ENCODE data around the gene PNMA8B.

PNMA8B gene

DNA sequence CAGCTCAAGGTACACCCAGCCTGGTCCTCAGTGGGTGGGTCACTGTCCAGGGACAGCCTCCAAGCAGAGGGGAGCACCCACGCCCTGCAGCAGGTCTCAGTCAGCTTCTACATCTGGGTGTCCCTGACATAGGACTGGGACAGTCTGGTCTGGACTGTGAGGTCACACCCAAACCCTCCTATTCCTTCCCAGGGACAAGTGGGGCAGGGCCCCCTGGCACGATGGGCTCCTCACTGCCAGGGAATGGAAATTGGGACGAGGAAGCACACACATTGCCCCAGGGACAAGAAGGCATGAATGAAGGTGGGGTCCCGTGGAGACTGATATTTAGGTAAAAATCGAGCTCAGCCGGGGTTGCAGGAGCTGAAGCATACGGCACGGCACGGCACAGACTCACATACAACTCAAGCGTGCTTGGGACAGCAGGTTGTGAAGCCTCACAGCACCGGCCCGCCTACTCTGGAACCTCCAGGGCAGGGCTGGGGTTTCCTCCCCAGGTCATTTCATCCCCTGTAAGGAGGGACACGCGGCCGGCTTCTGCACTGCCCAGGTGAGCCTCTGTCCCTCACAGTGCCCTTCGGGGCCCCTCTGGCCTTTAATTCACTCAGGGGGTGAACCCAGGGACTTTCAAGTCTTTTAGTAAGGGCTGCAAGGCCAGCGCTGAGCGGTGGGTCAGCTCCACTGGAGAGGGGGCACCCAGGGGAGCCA is 3.5 kb downstream of the PNMA8B start:
- TF ChIP-seq, protein P1, sequence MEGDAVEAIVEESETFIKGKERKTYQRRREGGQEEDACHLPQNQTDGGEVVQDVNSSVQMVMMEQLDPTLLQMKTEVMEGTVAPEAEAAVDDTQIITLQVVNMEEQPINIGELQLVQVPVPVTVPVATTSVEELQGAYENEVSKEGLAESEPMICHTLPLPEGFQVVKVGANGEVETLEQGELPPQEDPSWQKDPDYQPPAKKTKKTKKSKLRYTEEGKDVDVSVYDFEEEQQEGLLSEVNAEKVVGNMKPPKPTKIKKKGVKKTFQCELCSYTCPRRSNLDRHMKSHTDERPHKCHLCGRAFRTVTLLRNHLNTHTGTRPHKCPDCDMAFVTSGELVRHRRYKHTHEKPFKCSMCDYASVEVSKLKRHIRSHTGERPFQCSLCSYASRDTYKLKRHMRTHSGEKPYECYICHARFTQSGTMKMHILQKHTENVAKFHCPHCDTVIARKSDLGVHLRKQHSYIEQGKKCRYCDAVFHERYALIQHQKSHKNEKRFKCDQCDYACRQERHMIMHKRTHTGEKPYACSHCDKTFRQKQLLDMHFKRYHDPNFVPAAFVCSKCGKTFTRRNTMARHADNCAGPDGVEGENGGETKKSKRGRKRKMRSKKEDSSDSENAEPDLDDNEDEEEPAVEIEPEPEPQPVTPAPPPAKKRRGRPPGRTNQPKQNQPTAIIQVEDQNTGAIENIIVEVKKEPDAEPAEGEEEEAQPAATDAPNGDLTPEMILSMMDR (IDR thresholded peaks at IDR 0.05; ENCODE audit: insufficient read depth, low read depth, low read length, missing control alignments) = no peak
- no peak overlapping the region for H3K4me3 ChIP-seq (ENCODE audit: low read depth, low read length)
- DNase-seq (ENCODE audit: low read depth) = no peak

DNA sequence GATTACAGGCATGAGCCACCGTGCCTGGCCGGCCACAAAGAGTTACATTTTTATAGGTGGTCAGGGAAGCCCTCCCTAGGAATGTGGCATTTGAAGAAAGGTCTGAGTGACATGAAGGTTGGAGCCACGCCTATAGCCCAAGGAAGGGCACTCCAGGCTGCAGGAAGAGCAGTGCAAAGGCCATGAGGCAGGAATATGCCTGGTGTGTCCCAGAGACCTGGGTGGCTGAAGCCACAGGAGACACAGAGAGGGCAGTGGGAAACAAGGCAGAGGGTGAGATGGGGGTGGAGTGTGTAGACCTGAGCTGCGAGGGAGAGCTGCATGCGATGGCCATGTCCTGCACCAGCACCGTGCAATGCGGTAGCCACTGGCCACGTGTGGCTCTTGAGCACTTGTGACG is 4.9 kb downstream of the PNMA8B start:
- DNase-seq (ENCODE audit: low read depth) = no peak
- TF ChIP-seq, protein P1 (IDR thresholded peaks at IDR 0.05; ENCODE audit: insufficient read depth, low read depth, low read length, missing control alignments) = no peak
- no peak overlapping the region for H3K4me3 ChIP-seq (ENCODE audit: low read depth, low read length)

DNA sequence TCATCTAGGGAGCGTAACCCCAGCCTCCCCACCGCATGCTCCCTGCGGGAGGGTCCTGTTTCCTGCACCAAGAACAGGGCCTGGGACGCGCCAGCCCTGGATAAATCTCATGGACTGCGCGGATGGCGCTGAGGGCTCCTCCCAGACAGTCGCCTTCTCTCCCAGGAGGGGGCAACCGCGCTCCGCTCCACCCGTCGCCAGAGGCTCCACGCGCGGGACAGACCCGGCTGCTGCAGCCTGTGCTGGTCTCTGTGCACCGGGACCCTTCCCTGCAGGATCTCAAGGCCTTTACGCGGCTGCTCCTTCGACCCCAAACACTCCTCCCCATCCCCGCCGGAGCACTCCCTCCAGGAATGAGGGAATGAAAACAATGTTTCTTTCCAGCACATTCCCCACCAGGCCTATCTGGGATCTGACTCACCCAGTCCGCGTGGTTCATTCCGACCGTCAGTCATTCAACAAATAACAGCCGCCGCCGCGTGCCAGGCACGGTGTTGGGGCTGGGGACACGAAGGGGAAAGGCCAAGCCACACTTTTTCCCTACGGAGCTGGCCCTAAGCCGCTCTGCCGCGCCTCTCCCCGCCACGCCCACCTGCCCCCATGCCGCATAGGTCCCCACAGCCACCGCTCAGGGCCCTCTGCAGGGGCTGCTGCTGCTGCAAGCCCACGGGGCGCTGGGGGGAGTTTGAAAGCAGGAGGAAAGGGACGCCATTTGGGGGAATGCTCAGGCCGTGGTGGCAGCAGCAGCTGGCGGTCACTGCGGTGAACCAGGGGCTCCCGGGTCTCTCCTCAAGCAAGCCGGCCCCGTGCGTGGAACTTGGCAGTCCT is 6.0 kb downstream of the PNMA8B start:
- TF ChIP-seq, protein P1 (IDR thresholded peaks at IDR 0.05; ENCODE audit: insufficient read depth, low read depth, low read length, missing control alignments) = no peak
- DNase-seq (ENCODE audit: low read depth) = no peak
- H3K4me3 ChIP-seq (ENCODE audit: low read depth, low read length) = no peak overlapping the region

DNA sequence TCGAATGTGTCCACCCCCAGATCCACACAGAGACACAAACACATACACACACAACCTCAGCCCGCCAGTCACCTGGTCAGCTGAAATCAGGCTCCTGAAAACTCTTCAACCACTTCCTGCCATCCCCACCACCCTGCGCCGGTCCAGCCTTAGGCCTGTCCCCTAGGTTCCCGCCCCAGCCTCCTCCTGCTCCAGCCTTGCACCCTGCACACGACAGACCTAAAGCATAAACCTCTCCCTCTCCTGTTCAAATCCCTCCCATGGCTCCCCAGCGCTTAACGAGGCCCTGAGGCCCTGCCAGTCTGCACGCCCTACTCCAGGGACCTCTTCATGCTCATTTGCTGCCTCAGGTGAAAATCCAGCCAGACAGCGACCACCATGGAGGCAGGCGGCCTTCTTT is 7.1 kb downstream of the PNMA8B start:
- DNase-seq (ENCODE audit: low read depth) = no peak

DNA sequence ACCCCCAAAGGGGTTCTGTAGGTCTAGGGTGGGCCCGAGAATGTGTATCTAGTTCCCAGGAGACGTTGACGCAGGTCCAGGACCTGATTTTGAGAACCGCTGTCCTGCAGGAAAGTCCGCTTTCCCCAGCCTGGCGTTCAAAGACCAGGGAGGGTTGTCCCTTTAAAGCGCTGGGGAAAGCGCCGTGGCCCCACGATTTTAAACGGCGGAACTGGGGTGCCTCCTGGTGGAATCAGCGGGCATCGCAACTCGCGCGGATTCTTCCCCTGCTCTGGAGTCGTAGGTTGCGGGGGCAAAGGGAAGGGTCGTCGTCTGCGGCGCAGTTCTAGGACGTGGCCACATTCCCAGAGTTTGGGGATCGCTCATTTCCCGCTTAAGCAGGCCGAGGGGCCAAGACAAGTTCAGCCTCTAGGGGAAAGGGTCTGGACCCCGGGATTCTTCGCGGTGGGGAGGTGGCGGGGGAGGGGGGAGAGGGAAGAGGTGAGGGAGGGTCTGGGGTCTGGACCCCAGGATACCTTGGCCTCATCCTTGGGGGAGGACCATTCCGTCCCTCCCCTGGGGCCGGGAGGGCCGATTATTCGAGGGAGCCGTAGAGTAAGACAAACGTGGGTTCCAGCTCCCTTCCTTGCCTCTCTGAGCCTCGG is 7.7 kb downstream of the PNMA8B start:
- TF ChIP-seq, protein P1 (IDR thresholded peaks at IDR 0.05; ENCODE audit: insufficient read depth, low read depth, low read length, missing control alignments) = peak; percentile 97
- no peak overlapping the region for H3K4me3 ChIP-seq (ENCODE audit: low read depth, low read length)
- DNase-seq (ENCODE audit: low read depth) = peak; percentile 68

More for the DNA sequence above, 7.1 kb downstream of the PNMA8B start:
- TF ChIP-seq, protein P1 (IDR thresholded peaks at IDR 0.05; ENCODE audit: insufficient read depth, low read depth, low read length, missing control alignments) = no peak
- no peak overlapping the region for H3K4me3 ChIP-seq (ENCODE audit: low read depth, low read length)

DNA sequence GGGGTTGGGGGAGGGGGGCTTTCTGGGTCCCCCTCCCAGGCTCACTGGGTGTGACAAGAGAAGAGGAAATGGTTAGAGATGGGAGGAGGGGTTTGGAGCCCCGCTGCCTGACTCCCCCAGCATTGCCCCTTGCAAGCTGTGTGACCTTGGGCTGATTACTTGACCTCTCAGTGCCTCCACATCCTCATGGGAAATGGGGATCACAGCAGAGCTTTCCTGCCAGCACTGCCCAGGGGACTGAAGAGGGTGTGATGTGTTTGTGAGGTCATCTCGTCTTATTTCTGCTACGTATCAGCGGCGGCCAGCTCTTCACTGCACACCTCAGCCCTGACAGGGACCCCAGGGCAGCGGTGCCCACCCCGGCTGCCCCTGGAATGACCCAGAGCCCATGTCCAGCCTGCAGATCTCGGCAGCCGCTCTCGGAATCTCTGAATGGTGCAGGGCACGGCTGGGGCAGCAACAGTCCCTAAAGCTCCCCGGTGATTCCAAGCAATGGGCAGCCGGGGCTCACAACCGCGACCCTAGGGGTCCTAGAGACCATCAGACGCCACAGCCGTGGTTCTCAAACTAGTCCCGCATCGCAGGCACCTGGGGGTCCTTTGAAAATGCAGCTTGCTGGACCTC is 8.4 kb downstream of the PNMA8B start:
- DNase-seq (ENCODE audit: low read depth) = no peak
- TF ChIP-seq, protein P1 (IDR thresholded peaks at IDR 0.05; ENCODE audit: insufficient read depth, low read depth, low read length, missing control alignments) = no peak
- no peak overlapping the region for H3K4me3 ChIP-seq (ENCODE audit: low read depth, low read length)
